ENCODE results near the gene GPR78. TPM values are rescaled to one million over a fixed set of nuclear protein-coding genes. Genes with fewer than 3 reads are reported as not detected.

The GPR78 gene
- total and polyA plus RNA-seq, 2 of the 4 experiments (the other 2 are of a cell fraction), result under 0.01 to 0.10 TPM

GRCh38 chr4:8532245-8532781, 47.9 kb upstream of the GPR78 start:
- CTCF ChIA-PET, result interaction anchor here (1.4 kb wide), 1 partner anchor 60 kb away, joined by 3 read pairs; the partner anchor contains the start of gene CPZ
- no TSS peak for BruUV-seq (replicated peaks)

More at GRCh38 chr4:8532245-8532781, 47.9 kb upstream of the GPR78 start:
- H3K9me1 ChIP-seq (ENCODE audit: insufficient read depth, low read length), result no peaks in the 10 kb centered on the region
- H3K9me3 ChIP-seq (ENCODE audit: control insufficient read depth, insufficient read depth, low read length), result no peaks in the 10 kb centered on the region
- no peak overlapping the region for H3K4me2 ChIP-seq (ENCODE audit: low read depth, low read length)
- intact Hi-C loops (cut with micrococcal nuclease) (no loop called here), dilution Hi-C loops (cut with HindIII; ENCODE audit: low sequenced_read_pairs, unreplicated experiment) (no loop called here), in situ Hi-C loops (cut with MboI; ENCODE audit: low sequenced_read_pairs) (no loop called here)
- no peak overlapping the region for H3K18ac ChIP-seq (ENCODE audit: low read depth, low read length)
- no peak overlapping the region for H3K14ac ChIP-seq (replicated peaks; ENCODE audit: low read depth, low read length)
- no peak overlapping the region for H3K27ac ChIP-seq (ENCODE audit: insufficient read depth, low read length)
- POLR2A ChIA-PET (ENCODE audit: unreplicated experiment), result no interaction called here
- H2BK120ac ChIP-seq (ENCODE audit: low read depth, low read length), result no peak overlapping the region
- no peak overlapping the region for H3K56ac ChIP-seq (ENCODE audit: extremely low read depth, insufficient read depth, low read length)
- peaks cover 8% of the 10 kb centered on the region; the same call in 1 of the 2 replicates for H3K4me1 ChIP-seq (ENCODE audit: control insufficient read depth, insufficient read depth, low read length)
- H3K9ac ChIP-seq (ENCODE audit: low read depth, low read length), result no peak overlapping the region
- no peaks in the 10 kb centered on the region for H4K20me1 ChIP-seq (ENCODE audit: insufficient read depth, low read length)
- ATAC-seq (ENCODE audit: low read depth), result no peak
- WGBS, 2 experiments (ENCODE audit: extremely low coverage in 2 of 2, insufficient read length in 1 of 2), result 83% methylated on average over 1 of the region's 5 CpGs; no CpG with 5 or more reads in 1 of the 2 experiments
- H4K5ac ChIP-seq (ENCODE audit: low read depth, low read length), result no peak overlapping the region
- H2AFZ ChIP-seq (replicated peaks; ENCODE audit: low read length, poor library complexity), result no peak overlapping the region
- no peak overlapping the region for H2AK5ac ChIP-seq (ENCODE audit: low read depth, low read length)
- H3K79me1 ChIP-seq (ENCODE audit: low read depth in 1 of 2, low read length in 2 of 2), result no peaks in the 10 kb centered on the region
- TF ChIP-seq MAFK (IDR thresholded peaks at IDR 0.05; ENCODE audit: low read depth, low read length) (no peak), BHLHE40 (IDR thresholded peaks at IDR 0.05; ENCODE audit: low read depth, low read length) (no peak), RAD21 (IDR thresholded peaks at IDR 0.05; ENCODE audit: low read length) (no peak), USF2 (IDR thresholded peaks at IDR 0.05; ENCODE audit: low read depth, low read length) (no peak), RFX5 (IDR thresholded peaks at IDR 0.05; ENCODE audit: low read depth, low read length) (no peak), NFE2L2 (IDR thresholded peaks at IDR 0.05; ENCODE audit: low read depth, low read length) (no peak), MAZ (IDR thresholded peaks at IDR 0.05; ENCODE audit: borderline replicate concordance, low read depth, low read length) (no peak), SMC3 (IDR thresholded peaks at IDR 0.05; ENCODE audit: low read depth, low read length) (no peak), MXI1 (IDR thresholded peaks at IDR 0.05; ENCODE audit: borderline replicate concordance, low read depth, low read length) (no peak)
- TF ChIP-seq, protein P1, sequence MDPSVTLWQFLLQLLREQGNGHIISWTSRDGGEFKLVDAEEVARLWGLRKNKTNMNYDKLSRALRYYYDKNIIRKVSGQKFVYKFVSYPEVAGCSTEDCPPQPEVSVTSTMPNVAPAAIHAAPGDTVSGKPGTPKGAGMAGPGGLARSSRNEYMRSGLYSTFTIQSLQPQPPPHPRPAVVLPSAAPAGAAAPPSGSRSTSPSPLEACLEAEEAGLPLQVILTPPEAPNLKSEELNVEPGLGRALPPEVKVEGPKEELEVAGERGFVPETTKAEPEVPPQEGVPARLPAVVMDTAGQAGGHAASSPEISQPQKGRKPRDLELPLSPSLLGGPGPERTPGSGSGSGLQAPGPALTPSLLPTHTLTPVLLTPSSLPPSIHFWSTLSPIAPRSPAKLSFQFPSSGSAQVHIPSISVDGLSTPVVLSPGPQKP (IDR thresholded peaks at IDR 0.05; ENCODE audit: borderline replicate concordance, low read depth, low read length), result no peak
- H4K8ac ChIP-seq (ENCODE audit: low read depth in 2 of 2, low read length in 2 of 2), result no peak overlapping the region
- H4K91ac ChIP-seq (ENCODE audit: insufficient read depth, low read depth, low read length), result no peak overlapping the region
- H2BK15ac ChIP-seq (ENCODE audit: low read depth, low read length), result no peak overlapping the region
- DNase-seq, result no peak
- H2AK9ac ChIP-seq (replicated peaks; ENCODE audit: low read depth, low read length, poor library complexity), result no peak overlapping the region
- H2BK5ac ChIP-seq (ENCODE audit: low read depth, low read length, poor library complexity, severe bottlenecking), result no peak overlapping the region
- no peaks in the 10 kb centered on the region for H3K36me3 ChIP-seq (ENCODE audit: control insufficient read depth, insufficient read depth, low read length)
- H2BK20ac ChIP-seq (ENCODE audit: low read depth, low read length), result no peak overlapping the region
- no peak overlapping the region for H3K4ac ChIP-seq (ENCODE audit: low read depth, low read length)
- peaks cover under 1% of the 10 kb centered on the region for H3K27me3 ChIP-seq (ENCODE audit: control insufficient read depth, insufficient read depth, low read length)
- no peak overlapping the region for H3K23ac ChIP-seq (ENCODE audit: low read depth, low read length)
- no peak overlapping the region for H3K4me3 ChIP-seq (ENCODE audit: insufficient read depth, low read depth, low read length)

All from IMR-90 (cell line).